GM12875 (cell line): ENCODE measurements around the gene VDR.
"Not testable (repeated sequence)": the region's sequence is repeated elsewhere in the genome, so short reads cannot be mapped to it uniquely, and the experiment has no call there.

Source experiments
- H3K4me3 ChIP-seq: one replicate; pipeline ENCODE4 v1.5.1; 2011; ENCODE audit warnings: low read depth, low read length, control low read depth
- CTCF ChIP-seq: IDR thresholded peaks from 2 replicates; pipeline ENCODE4 v1.5.1; 2011; ENCODE audit warnings: low read depth, mild to moderate bottlenecking, control low read depth, inconsistent platforms, low read length, moderate library complexity, borderline replicate concordance; ENCODE audit not compliant: insufficient read depth

Gene VDR

DNA sequence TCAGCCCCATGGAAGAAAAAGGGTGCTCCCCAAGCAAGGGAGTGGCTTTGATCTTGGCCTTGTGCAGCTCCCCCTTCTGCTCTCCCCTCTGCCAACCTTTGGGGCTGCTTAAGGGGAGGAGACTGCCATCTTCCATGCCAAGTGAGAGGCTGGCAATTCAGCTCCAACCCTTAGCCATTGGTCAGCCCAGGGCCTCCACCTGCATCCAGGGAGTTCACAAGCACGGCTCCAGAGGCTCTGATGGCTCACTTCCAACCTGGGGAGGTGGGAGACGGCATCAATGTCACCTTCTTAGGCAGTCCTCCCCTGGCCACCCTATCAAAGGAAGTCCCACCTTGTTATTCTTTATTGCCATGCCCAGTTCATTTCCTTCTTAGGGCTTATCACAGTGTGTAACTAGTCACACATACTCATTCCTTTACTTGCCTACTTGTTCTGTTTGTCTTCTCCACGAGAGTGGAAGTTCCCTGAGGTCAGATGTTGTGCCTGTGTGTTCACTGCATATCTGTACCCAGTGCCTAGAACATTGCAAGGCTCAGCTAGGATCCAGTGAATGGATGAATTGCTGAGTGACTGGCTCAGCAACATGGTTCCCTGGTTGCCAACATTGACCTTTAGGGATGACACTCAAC lies 90.1 kb downstream of the VDR start:
- H3K4me3 ChIP-seq, result no peak overlapping the region
- TF ChIP-seq CTCF, result no peak

GRCh38 chr12:47813511-47814196 lies 91.1 kb downstream of the VDR start:
- no peak for TF ChIP-seq CTCF
- H3K4me3 ChIP-seq, result peak overlapping the region; percentile 50

DNA sequence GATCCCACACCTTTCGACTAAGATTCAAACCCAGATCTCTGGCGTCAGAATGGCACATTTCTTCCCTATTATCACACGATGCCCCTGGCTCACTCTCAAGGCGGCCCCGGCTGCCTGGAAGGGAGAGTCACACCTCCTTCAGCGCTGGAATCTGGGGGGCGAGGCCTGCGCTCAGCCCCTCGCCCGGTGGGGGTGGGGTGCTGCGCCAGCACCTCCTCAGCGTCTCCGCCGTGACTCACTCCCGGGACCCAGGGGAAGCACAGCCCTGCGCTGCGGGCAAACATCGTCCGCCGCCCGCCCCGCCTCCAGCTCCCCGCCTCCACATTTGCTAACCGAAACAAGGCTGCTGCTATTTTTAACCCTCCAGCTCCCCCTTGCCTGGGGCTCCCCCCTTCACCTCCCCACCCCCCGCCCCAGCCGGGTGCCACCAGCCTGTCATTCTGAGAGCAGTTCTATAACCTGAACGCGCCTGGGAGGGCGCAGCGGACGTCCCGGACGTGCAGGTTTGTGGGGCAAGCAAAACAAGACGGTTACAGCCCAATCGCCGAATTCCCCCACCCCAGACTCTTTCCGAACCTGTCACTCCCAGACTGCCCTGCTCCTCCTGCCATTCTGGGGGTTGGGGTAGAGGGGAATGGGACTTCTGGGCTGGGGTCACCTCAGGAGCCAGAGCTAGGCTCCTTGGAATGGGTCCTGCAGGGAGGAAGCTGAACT lies 91.8 kb downstream of the VDR start:
- peak overlapping the region; percentile 50 for H3K4me3 ChIP-seq
- TF ChIP-seq CTCF, result no peak

GRCh38 chr12:47811581-47812484 lies 93.0 kb downstream of the VDR start:
- no peak for TF ChIP-seq CTCF
- H3K4me3 ChIP-seq, result peak overlapping the region; percentile 50

DNA sequence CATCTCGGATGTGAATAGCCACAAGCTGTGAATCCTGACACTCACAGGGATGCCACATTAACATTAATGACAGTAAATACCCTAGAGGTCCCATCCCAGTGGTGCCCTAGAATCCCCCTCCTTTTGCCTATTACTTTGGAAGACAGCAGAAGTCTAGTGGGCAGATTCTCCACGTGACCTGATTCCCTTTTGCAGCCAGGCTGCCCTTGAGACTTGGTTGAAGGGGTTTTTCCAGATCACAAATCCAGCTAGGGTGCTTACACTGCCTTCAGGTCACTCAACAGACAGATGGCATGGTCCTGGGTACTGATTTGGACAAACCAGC lies 93.8 kb downstream of the VDR start:
- H3K4me3 ChIP-seq, result no peak overlapping the region
- TF ChIP-seq CTCF, result no peak

DNA sequence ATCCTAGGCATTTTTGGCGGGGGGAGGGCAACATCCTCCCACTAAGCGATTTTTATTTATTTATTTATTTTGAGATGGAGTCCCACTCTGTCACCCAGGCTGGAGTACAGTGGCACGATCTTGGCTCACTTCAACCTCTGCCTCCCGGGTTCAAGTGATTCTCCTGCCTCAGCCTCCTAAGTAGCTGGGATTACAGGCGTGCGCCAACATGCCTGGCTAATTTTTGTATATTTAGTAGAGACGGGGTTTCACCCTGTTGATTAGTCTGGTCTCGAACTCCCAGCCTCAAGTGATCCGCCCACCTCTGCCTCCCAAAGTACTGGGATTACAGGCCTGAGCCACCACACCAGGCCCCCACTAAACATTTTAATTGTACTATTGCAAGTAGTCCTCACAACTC lies 95.3 kb downstream of the VDR start:
- H3K4me3 ChIP-seq, result not testable (repeated sequence)
